Keratinocyte (primary cell): ENCODE results near the gene SREBF2. TPM values are rescaled to one million over a fixed set of nuclear protein-coding genes. Genes with fewer than 3 reads are reported as not detected.

Source experiments
- DNase-seq: peaks from one replicate; pipeline ENCODE4 v3.0.0-alpha.2; 2011; ENCODE audit warnings: low read depth, missing footprints, low spot score
- FAIRE-seq: peaks from 2 replicates; lab custom pipeline; 2011; peaks lifted over from hg19 to GRCh38; lab: Jason Lieb, UNC
- H2AFZ ChIP-seq: 2 replicates; pipeline ENCODE4 v1.6.0; 2012; ENCODE audit warnings: low read length, control low read depth, inconsistent platforms; ENCODE audit not compliant: control insufficient read depth
- H3K27ac ChIP-seq: 2 replicates; pipeline ENCODE4 v1.5.1; 2011; ENCODE audit warnings: low read length; ENCODE audit not compliant: control insufficient read depth, insufficient read depth
- H3K27me3 ChIP-seq: 3 replicates; pipeline ENCODE4 v1.6.0; 2011; ENCODE audit warnings: low read length; ENCODE audit not compliant: control insufficient read depth, insufficient read depth; ENCODE audit errors: extremely low read depth
- H3K36me3 ChIP-seq, 2 experiments: 2 replicates in 1 of 2; 3 replicates in 1 of 2; pipeline ENCODE4 v1.5.1; 2011; ENCODE audit warnings: low read length in 2 of 2, mild to moderate bottlenecking in 1 of 2; ENCODE audit not compliant: control insufficient read depth in 2 of 2, insufficient read depth in 2 of 2; ENCODE audit errors: extremely low read depth in 1 of 2
- H3K4me1 ChIP-seq: 3 replicates; pipeline ENCODE4 v1.5.1; 2011; ENCODE audit warnings: low read length; ENCODE audit not compliant: control insufficient read depth, insufficient read depth; ENCODE audit errors: extremely low read depth
- H3K4me2 ChIP-seq: 3 replicates; pipeline ENCODE4 v1.6.0; 2011; ENCODE audit warnings: low read depth, low read length; ENCODE audit not compliant: control insufficient read depth, insufficient read depth; ENCODE audit errors: extremely low read depth
- H3K4me3 ChIP-seq, 3 experiments: fragments of 200-600 bp in 1 of 3; sonication (generic) in 1 of 3; 2 replicates in 2 of 3; 3 replicates in 1 of 3; pipeline ENCODE4 v1.5.1; 2011 to 2016; ENCODE audit warnings: low read length in 3 of 3, mild to moderate bottlenecking in 3 of 3, control low read depth in 2 of 3, inconsistent platforms in 1 of 3, low read depth in 1 of 3, mixed read lengths in 1 of 3, mixed run types in 1 of 3, moderate library complexity in 1 of 3; ENCODE audit not compliant: control insufficient read depth in 2 of 3, insufficient read depth in 2 of 3; ENCODE audit errors: extremely low read depth in 1 of 3
- H3K79me2 ChIP-seq: 2 replicates; pipeline ENCODE4 v1.6.0; 2012; ENCODE audit warnings: low read length; ENCODE audit not compliant: control insufficient read depth, insufficient read depth
- H3K9ac ChIP-seq: 3 replicates; pipeline ENCODE4 v1.6.0; 2011; ENCODE audit warnings: low read length; ENCODE audit not compliant: control insufficient read depth, insufficient read depth; ENCODE audit errors: extremely low read depth
- H3K9me1 ChIP-seq: 3 replicates; pipeline ENCODE4 v1.6.0; 2011; ENCODE audit warnings: low read length; ENCODE audit not compliant: control insufficient read depth, insufficient read depth; ENCODE audit errors: extremely low read depth
- H3K9me3 ChIP-seq: 2 replicates; pipeline ENCODE4 v1.5.1; 2012; ENCODE audit warnings: low read depth, low read length; ENCODE audit not compliant: control insufficient read depth
- H4K20me1 ChIP-seq: 3 replicates; pipeline ENCODE4 v1.6.0; 2011; ENCODE audit warnings: low read length; ENCODE audit not compliant: control insufficient read depth, insufficient read depth; ENCODE audit errors: extremely low read depth
- EZH2 ChIP-seq: IDR thresholded peaks from one replicate; pipeline ENCODE4 v1.6.1; 2012; ENCODE audit warnings: inconsistent platforms, mild to moderate bottlenecking, low read length, moderate library complexity
- dilution Hi-C: fragments of 300-500 bp; cut with MboI; formaldehyde crosslinking; loops from one replicate; pipeline ENCODE4 v1.7.0; 2020; ENCODE audit warnings: low sequenced_read_pairs; ENCODE audit not compliant: extremely low pct_ligation_motif_present
- polyA plus RNA-seq, 5 experiments: library from polyadenylated mRNA; depleted of rRNA in 3 of 5; stranded (reverse) in 3 of 5; stranded (forward) in 1 of 5; unstranded in 1 of 5; fragments of >200 nt; gene quantifications; 1 replicate in 1 of 5; 2 replicates in 3 of 5; 3 replicates in 1 of 5; pipeline versions ENCODE4 v1.2.1 to v1.2.3, GENCODE V29; 2011 to 2012; ENCODE audit warnings: missing spikeins in 2 of 5, low read depth in 1 of 5, low replicate concordance in 1 of 5
- TF ChIP-seq, protein P1 (sequence below), 3 experiments: IDR thresholded peaks in 1 of 3; conservative IDR thresholded peaks in 1 of 3; optimal IDR thresholded peaks in 1 of 3; 2 replicates in 2 of 3; 3 replicates in 1 of 3; pipeline versions ENCODE3 to v1.5.1; 2011; ENCODE audit warnings: low read length in 3 of 3, mild to moderate bottlenecking in 3 of 3, moderate library complexity in 2 of 3, control low read depth in 1 of 3, inconsistent platforms in 1 of 3; ENCODE audit not compliant: insufficient read depth in 2 of 3; ENCODE audit errors: extremely low read depth in 1 of 3

SREBF2 gene
- polyA plus RNA-seq, 1 donor (not counting 4 experiments of a cell fraction or from before 2014, with no cell fraction given): 57.5 TPM

DNA sequence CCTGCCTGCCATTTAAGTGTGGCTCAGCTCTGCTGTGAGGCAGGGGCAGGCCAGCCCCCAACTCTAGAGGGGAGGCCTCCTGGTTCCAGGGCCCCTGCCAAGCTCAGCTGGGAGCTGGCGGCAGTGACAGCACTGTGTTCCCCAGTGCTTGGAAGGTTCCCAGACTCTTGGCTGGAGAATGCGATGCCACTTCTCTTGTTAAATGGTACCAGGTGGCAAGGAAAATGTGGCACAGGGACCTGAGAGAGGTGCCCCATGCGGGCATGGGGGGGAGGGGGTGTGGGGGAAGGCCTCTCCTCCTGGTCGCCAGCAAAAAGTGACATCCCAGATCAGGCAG is 102.1 kb downstream of the SREBF2 start:
- Histone ChIP-seq H3K9me3 (no peaks in the 10 kb centered on the region), H3K4me1 (no peaks in the 10 kb centered on the region), H3K4me2 (no peak overlapping the region), H3K27me3 (no peaks in the 10 kb centered on the region), H2AFZ (no peak overlapping the region), H3K4me3 (no peak overlapping the region), H3K9ac (no peak overlapping the region), H3K27ac (no peak overlapping the region), H4K20me1 (no peaks in the 10 kb centered on the region), H3K36me3 (peaks cover 0 to 7% of the 10 kb centered on the region in 2 experiments), H3K79me2 (no peaks in the 10 kb centered on the region), H3K9me1 (no peaks in the 10 kb centered on the region)
- dilution Hi-C loops: no loop called here
- TF ChIP-seq, protein P1, sequence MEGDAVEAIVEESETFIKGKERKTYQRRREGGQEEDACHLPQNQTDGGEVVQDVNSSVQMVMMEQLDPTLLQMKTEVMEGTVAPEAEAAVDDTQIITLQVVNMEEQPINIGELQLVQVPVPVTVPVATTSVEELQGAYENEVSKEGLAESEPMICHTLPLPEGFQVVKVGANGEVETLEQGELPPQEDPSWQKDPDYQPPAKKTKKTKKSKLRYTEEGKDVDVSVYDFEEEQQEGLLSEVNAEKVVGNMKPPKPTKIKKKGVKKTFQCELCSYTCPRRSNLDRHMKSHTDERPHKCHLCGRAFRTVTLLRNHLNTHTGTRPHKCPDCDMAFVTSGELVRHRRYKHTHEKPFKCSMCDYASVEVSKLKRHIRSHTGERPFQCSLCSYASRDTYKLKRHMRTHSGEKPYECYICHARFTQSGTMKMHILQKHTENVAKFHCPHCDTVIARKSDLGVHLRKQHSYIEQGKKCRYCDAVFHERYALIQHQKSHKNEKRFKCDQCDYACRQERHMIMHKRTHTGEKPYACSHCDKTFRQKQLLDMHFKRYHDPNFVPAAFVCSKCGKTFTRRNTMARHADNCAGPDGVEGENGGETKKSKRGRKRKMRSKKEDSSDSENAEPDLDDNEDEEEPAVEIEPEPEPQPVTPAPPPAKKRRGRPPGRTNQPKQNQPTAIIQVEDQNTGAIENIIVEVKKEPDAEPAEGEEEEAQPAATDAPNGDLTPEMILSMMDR (optimal IDR thresholded peaks at IDR 0.05 in 1 of 3, IDR thresholded peaks at IDR 0.05 in 1 of 3, conservative IDR thresholded peaks at IDR 0.05 in 1 of 3; ENCODE audit: extremely low read depth in 1 of 3, insufficient read depth in 2 of 3, low read length in 3 of 3): no peak
- TF ChIP-seq EZH2: no peak
- FAIRE-seq (no peak), DNase-seq (no peak)

DNA sequence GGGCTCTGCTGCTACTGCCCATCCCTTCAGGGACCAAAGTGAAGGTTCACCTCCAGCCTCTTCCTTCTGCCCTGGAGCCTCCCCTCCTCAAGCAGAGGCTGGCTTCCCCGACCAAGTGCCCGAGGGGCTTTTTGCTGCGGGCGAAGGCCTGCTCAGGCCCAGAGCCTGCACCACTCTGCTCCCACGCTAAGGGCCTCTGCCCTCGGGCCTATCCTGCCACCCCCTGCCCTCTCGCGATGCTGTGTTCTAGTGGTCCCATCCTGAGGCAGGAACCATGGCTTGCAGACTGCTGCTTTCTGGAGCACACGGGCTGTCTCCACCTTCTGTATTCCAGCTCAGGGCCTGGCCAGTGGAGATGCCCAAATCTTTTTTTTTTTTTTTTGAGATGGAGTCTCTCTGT is 102.6 kb downstream of the SREBF2 start:
- no peak overlapping the region for H3K27ac ChIP-seq
- H3K79me2 ChIP-seq: no peaks in the 10 kb centered on the region
- no peak for DNase-seq
- H3K27me3 ChIP-seq: no peaks in the 10 kb centered on the region
- H3K9me1 ChIP-seq: no peaks in the 10 kb centered on the region
- no peak for FAIRE-seq
- no peak overlapping the region for H3K4me2 ChIP-seq
- TF ChIP-seq, protein P1 (optimal IDR thresholded peaks at IDR 0.05 in 1 of 3, IDR thresholded peaks at IDR 0.05 in 1 of 3, conservative IDR thresholded peaks at IDR 0.05 in 1 of 3; ENCODE audit: extremely low read depth in 1 of 3, insufficient read depth in 2 of 3, low read length in 3 of 3): no peak
- no peak for TF ChIP-seq EZH2
- dilution Hi-C loops: no loop called here
- no peaks in the 10 kb centered on the region for H4K20me1 ChIP-seq
- H3K36me3 ChIP-seq: peaks cover 0 to 7% of the 10 kb centered on the region in 2 experiments
- H3K4me1 ChIP-seq: peaks cover under 1% of the 10 kb centered on the region
- H3K9me3 ChIP-seq: no peaks in the 10 kb centered on the region
- no peak overlapping the region for H2AFZ ChIP-seq
- H3K4me3 ChIP-seq: no peak overlapping the region
- H3K9ac ChIP-seq: no peak overlapping the region
